AG10803 (cell line): ENCODE data around the gene ZNF106.

Source experiments
- DNase-seq: peaks from one replicate; pipeline ENCODE4 v3.0.0; 2010; ENCODE audit warnings: low read depth
- H3K4me3 ChIP-seq: 2 replicates; pipeline ENCODE4 v1.5.1; 2011; ENCODE audit warnings: mild to moderate bottlenecking, low read length, control low read depth
- CTCF ChIP-seq: conservative IDR thresholded peaks from 2 replicates; pipeline ENCODE4 v1.5.1; 2011; ENCODE audit warnings: mild to moderate bottlenecking, low read length, control low read depth, inconsistent platforms

Gene ZNF106

GRCh38 chr15:42456531-42456930, 34.4 kb downstream of the ZNF106 start:
- TF ChIP-seq CTCF = no peak
- peak; percentile 41 for DNase-seq
- peak overlapping the region; percentile 47 for H3K4me3 ChIP-seq

GRCh38 chr15:42453826-42454225, 37.1 kb downstream of the ZNF106 start:
- no peak for DNase-seq
- no peak for TF ChIP-seq CTCF
- H3K4me3 ChIP-seq = no peak overlapping the region

GRCh38 chr15:42450425-42450790, 40.5 kb downstream of the ZNF106 start:
- H3K4me3 ChIP-seq = no peak overlapping the region
- no peak for TF ChIP-seq CTCF
- DNase-seq = no peak

GRCh38 chr15:42449770-42450424, 41.0 kb downstream of the ZNF106 start:
- no peak overlapping the region for H3K4me3 ChIP-seq
- no peak for DNase-seq
- TF ChIP-seq CTCF = no peak

- no peak for DNase-seq
- no peak overlapping the region for H3K4me3 ChIP-seq
- no peak for TF ChIP-seq CTCF
Observed at GRCh38 chr15:42448281-42448680, 42.7 kb downstream of the ZNF106 start.

GRCh38 chr15:42447599-42447998, 43.3 kb downstream of the ZNF106 start:
- no peak for TF ChIP-seq CTCF
- DNase-seq = no peak
- H3K4me3 ChIP-seq = no peak overlapping the region

GRCh38 chr15:42445551-42445950, 45.4 kb downstream of the ZNF106 start:
- TF ChIP-seq CTCF = no peak
- no peak for DNase-seq
- H3K4me3 ChIP-seq = no peak overlapping the region
